Duodenal mucosa (tissue), 2 donors: ENCODE data around the gene DLG4.
A peak's percentile ranks its signal among the peaks of the same experiment; 100 is the strongest.

Experiments
- H3K27ac ChIP-seq: one replicate; pipeline ENCODE4 v1.7.0; 2013; ENCODE audit warnings: low read depth, low read length
- H3K27me3 ChIP-seq, 2 donors: one replicate each; pipeline ENCODE4 v1.7.0; 2013; ENCODE audit warnings: low read length in 2 of 2, control low read depth in 1 of 2; ENCODE audit not compliant: insufficient read depth in 2 of 2, control insufficient read depth in 1 of 2
- H3K36me3 ChIP-seq, 2 donors: one replicate each; pipeline ENCODE4 v1.7.0; 2013; ENCODE audit warnings: low read length in 2 of 2, control low read depth in 1 of 2; ENCODE audit not compliant: insufficient read depth in 2 of 2, control insufficient read depth in 1 of 2
- H3K4me1 ChIP-seq, 2 donors: one replicate each; pipeline ENCODE4 v1.7.0; 2013; ENCODE audit warnings: low read length in 2 of 2, control low read depth in 1 of 2; ENCODE audit not compliant: insufficient read depth in 2 of 2, control insufficient read depth in 1 of 2
- H3K4me3 ChIP-seq, 2 donors: one replicate each; pipeline ENCODE4 v1.7.0; 2013; ENCODE audit warnings: low read length in 2 of 2, low read depth in 1 of 2
- H3K9ac ChIP-seq, 2 donors: one replicate each; pipeline ENCODE4 v1.7.0; 2013; ENCODE audit warnings: low read length in 2 of 2, low read depth in 1 of 2
- H3K9me3 ChIP-seq, 2 donors: one replicate each; pipeline ENCODE4 v1.7.0; 2013; ENCODE audit warnings: low read length in 2 of 2, control low read depth in 1 of 2; ENCODE audit not compliant: control insufficient read depth in 1 of 2

DLG4 gene

DNA sequence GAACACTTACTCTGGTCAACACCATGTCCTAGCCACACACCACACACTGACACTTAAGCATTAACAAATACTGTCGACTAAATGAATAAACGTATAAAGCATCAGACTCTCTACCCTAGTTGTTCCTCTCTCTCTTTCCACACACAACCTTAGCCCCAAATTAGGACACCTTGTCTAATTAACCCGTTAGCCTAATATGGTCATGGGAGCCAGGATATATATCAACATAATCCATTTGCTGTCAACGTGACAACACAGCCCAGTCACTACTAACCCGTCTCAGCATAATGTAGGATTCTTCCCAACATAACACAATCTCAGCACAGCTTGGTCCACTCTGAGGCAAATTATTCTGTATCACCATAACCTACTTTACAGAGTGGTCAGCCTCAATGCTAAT is 12.5 kb upstream of the DLG4 start:
- no peaks in the 10 kb centered on the region for H3K27me3 ChIP-seq
- no peak overlapping the region for H3K4me3 ChIP-seq
- H3K9me3 ChIP-seq = no peaks in the 10 kb centered on the region
- peaks cover 34 to 39% of the 10 kb centered on the region in 2 donors for H3K4me1 ChIP-seq
- H3K27ac ChIP-seq = no peak overlapping the region
- peaks cover 21 to 51% of the 10 kb centered on the region in 2 donors for H3K36me3 ChIP-seq
- no peak overlapping the region for H3K9ac ChIP-seq

DNA sequence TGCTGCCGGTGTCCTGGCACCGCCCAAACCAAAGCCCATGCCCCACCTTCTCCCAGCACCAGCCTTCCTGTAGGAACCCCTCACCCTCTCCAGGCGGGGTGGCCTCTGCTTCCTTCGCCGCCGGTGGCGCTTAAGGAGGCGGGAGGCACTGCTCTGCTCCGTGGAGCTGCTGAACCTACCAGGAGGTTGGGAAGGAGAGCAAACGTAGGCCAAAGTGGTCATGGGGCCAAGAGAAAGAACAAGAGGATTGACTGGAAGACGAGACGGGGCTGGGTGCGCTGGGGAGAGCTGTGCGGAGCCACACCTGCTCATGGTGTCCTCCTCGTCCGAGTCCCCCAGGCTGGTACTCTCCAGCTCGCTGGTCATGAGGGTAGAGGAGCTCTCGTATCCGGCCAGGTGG is 9.9 kb upstream of the DLG4 start:
- Histone ChIP-seq H3K27me3 (no peaks in the 10 kb centered on the region), H3K9ac (no peak overlapping the region), H3K36me3 (peaks cover 27 to 58% of the 10 kb centered on the region in 2 donors), H3K4me1 (peaks cover 15 to 18% of the 10 kb centered on the region in 2 donors), H3K4me3 (no peak overlapping the region), H3K27ac (no peak overlapping the region), H3K9me3 (no peaks in the 10 kb centered on the region)

DNA sequence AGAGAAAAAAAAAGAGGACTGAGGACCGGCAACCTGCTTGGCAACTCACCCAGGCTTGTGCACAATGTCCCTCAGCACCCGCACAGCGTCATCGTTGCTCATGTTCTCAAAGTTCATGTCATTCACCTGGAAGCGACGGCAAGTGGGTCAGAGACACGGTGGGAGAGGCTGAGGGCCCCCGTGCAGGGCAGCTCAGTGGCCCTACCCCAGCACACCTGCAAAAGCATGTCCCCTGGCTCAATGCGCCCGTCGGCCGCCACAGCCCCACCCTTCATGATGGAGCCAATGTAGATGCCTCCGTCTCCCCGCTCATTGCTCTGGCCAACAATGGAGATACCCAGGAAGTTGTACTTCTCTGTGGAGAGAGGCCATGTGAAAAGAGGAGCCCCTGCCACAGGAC is 9.3 kb upstream of the DLG4 start:
- H3K9me3 ChIP-seq = no peaks in the 10 kb centered on the region
- peaks cover 15 to 17% of the 10 kb centered on the region in 2 donors for H3K4me1 ChIP-seq
- H3K36me3 ChIP-seq = peaks cover 30 to 63% of the 10 kb centered on the region in 2 donors
- H3K9ac ChIP-seq = no peak overlapping the region
- H3K4me3 ChIP-seq = no peak overlapping the region
- H3K27me3 ChIP-seq = no peaks in the 10 kb centered on the region
- H3K27ac ChIP-seq = no peak overlapping the region

DNA sequence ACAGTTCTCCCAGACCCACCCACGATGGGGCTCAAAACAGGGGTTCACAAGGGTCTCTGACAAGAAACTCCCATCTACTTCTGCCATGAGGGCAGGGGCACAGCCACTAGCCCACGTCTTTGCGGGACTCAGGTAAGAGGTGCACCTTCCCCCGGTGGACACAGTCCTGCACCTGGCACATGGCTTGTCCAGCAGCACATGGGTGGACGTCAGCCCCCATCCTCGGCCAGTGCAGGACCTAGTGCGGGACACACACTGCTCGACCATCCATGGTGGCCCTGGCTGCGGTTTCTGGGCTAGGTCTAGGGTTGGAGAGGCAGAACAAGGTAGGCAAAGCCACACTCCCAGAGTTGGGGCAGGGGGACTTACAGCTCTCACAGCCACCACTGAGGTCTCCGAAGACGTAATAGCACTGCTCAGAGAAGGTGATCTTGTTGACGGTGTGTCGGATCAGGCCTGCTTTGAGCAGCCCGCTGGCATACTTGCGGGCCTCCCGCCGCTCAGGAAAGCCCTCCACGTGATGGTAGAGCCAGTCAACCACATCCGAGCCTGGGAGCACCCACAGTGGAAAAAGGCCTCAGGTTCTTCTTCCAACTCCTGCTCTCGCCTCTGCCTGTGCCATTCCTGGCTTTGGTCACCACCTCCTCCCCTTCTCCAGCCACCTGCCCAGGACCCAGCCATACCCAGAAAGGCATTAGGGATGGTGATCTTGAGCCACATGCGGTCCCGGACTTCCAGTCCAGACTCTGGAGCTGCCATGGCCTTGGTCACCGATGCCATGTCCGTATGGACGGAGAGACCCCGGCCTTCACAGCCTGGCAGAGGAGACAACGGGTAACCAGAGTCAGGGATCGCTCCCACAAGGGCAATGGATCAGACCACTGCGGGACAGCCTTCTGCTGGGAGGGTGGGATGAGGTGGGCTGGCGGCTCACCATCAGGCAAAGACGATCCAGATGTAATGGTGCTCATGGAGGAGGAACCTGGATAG is 7.4 kb upstream of the DLG4 start:
- H3K9ac ChIP-seq = no peak overlapping the region
- H3K4me1 ChIP-seq = peaks cover 0 to 16% of the 10 kb centered on the region in 2 donors
- no peaks in the 10 kb centered on the region for H3K27me3 ChIP-seq
- no peaks in the 10 kb centered on the region for H3K9me3 ChIP-seq
- H3K27ac ChIP-seq = no peak overlapping the region
- H3K4me3 ChIP-seq = no peak overlapping the region
- peaks cover 50 to 82% of the 10 kb centered on the region in 2 donors for H3K36me3 ChIP-seq

DNA sequence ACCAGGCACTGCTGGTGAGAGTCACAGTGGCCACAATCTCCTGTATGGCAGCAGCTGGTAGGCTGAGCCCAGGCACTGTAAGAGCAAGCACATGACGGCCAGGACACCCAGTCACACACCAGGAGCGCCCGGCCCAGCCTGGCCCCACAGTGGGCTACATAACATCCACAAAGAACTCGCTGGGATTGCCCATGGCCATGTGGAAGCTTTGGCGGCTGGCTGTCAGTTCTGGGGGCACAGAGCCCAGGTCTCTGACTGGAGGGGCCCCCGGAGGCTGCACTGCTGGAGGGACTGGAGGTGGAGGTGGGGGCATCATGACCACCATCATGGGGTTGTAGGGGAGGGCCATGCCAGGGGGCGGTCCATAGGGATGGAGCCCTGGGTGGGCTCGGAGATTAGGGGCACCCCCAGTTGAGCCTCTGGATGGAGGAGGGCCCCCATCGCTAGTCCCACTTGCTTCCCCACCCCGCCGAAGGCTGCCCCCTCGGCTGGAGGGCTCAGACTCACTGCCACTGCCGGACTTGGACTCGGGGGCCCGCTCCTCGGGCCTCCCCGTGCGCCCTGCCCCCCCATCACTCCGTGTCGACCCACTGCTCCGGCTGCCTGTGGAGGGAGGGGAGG is 6.2 kb upstream of the DLG4 start:
- Histone ChIP-seq H3K36me3 (peaks cover 58 to 93% of the 10 kb centered on the region in 2 donors), H3K9ac (no peak overlapping the region)

DNA sequence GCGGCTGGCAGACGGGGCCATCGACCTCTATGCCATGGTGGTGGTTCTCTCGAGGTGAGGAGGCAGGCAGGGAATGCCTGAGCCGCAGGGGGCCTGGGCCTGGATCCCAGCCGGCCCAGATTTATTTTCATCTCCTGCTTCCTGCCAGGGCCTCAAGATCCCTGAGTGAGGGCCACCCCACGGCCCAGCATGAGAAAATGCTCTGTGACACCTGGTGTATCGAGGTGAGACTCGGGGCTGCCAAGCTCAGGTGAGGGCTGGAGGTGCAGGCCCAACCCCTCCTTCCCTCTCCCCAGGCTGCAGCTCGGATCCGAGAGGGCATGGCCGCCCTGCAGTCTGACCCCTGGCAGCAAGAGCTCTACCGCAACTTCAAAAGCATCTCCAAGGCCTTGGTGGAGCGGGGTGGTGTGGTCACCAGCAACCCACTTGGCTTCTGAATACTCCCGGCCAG is 5.0 kb upstream of the DLG4 start:
- H3K9ac ChIP-seq = no peak overlapping the region
- no peaks in the 10 kb centered on the region for H3K27me3 ChIP-seq
- H3K4me3 ChIP-seq = no peak overlapping the region
- H3K9me3 ChIP-seq = no peaks in the 10 kb centered on the region
- peaks cover 18 to 30% of the 10 kb centered on the region in 2 donors for H3K4me1 ChIP-seq
- H3K27ac ChIP-seq = no peak overlapping the region
- peaks cover 55 to 84% of the 10 kb centered on the region in 2 donors for H3K36me3 ChIP-seq

More for the DNA sequence above, 6.2 kb upstream of the DLG4 start:
- no peaks in the 10 kb centered on the region for H3K9me3 ChIP-seq
- H3K4me3 ChIP-seq = no peak overlapping the region
- no peak overlapping the region for H3K27ac ChIP-seq
- peaks cover 11 to 25% of the 10 kb centered on the region in 2 donors for H3K4me1 ChIP-seq
- H3K27me3 ChIP-seq = no peaks in the 10 kb centered on the region

DNA sequence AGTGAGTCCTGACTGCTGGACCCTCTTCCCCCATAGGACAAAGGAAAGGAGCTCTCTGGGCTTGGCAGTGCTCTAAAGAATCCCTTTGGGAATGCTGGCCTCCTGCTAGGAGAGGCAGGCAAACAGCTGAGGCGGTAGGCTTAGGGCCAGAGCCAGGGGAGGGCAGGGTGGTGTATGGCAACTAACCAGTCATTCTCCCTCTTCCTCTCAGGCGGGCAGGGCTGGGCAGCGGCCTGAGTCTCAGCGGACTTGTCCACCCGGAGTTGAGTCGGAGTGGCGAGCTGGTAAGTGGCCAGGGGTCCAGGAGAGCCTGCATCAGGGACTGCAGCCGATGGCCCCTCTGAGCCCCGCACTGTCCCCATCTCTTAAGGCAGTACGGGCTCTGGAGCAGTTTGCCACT is 4.5 kb upstream of the DLG4 start:
- Histone ChIP-seq H3K9ac (no peak overlapping the region), H3K4me3 (no peak overlapping the region), H3K27me3 (no peaks in the 10 kb centered on the region), H3K27ac (peak overlapping the region; percentile 17), H3K4me1 (peaks cover 23 to 35% of the 10 kb centered on the region in 2 donors), H3K9me3 (no peaks in the 10 kb centered on the region), H3K36me3 (peaks cover 52 to 78% of the 10 kb centered on the region in 2 donors)

DNA sequence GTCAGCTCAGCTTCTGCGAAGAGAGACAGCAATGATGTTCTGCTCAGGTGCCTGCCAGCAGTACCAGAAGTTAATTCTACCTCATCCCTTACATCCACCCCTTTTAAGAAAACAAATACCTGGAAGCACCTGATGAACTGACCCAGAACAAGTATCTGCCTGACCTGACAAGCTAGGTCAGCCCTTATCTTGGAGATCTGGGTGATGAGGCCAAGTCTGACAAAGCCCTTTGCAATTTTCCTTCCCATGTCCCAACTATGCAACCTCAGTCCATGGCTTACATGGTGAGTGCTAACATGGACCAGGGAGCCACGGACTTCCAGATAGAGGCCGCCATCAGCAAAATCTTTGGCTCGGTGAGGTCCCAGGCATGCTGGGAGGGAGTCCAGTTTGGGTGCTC is 3.7 kb upstream of the DLG4 start:
- no peaks in the 10 kb centered on the region for H3K9me3 ChIP-seq
- H3K4me3 ChIP-seq = peak overlapping the region in 1 of 2 donors; percentile 32
- no peak overlapping the region for H3K27ac ChIP-seq
- H3K4me1 ChIP-seq = peaks cover 27 to 40% of the 10 kb centered on the region in 2 donors
- H3K27me3 ChIP-seq = no peaks in the 10 kb centered on the region
- peaks cover 52 to 71% of the 10 kb centered on the region in 2 donors for H3K36me3 ChIP-seq
- no peak overlapping the region for H3K9ac ChIP-seq

DNA sequence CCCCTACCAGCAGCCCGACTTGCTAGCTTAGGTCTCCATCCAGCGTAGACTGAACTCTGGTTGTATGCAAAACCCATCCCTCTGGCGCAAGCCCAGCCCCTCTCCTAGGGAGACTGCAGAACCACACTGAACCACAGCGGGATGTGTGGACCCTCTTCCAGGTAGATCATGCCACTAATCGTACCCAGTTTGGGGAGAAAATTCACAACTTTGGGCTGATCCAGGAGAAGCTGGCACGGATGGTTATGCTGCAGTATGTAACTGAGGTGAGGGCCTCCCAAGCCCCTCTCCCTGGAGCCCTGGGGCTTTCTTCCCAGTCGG is 3.3 kb upstream of the DLG4 start:
- H3K36me3 ChIP-seq = peaks cover 47 to 67% of the 10 kb centered on the region in 2 donors
- H3K9me3 ChIP-seq = no peaks in the 10 kb centered on the region
- no peak overlapping the region for H3K4me3 ChIP-seq
- H3K27ac ChIP-seq = no peak overlapping the region
- H3K4me1 ChIP-seq = peaks cover 31 to 44% of the 10 kb centered on the region in 2 donors
- no peaks in the 10 kb centered on the region for H3K27me3 ChIP-seq
- no peak overlapping the region for H3K9ac ChIP-seq
